Stimulated activated CD8-positive, alpha-beta memory T cell treated with anti-CD3 and anti-CD28 coated beads, Interleukin-12 subunit alpha, Interleukin-12 subunit beta, amount 100 ng/mL, for 4 hours (primary cell): ENCODE measurements around the gene LPAR3.
"Not testable (repeated sequence)": the region's sequence is repeated elsewhere in the genome, so short reads cannot be mapped to it uniquely, and the experiment has no call there.

ENCODE experiments used
- DNase-seq: peaks from one replicate; pipeline ENCODE4 v3.0.0-alpha.2; 2020; ENCODE audit warnings: low read depth

The LPAR3 gene

GRCh38 chr1:84907095-84907827 is 14.3 kb upstream of the LPAR3 start:
- DNase-seq = no peak

- not testable (repeated sequence) for DNase-seq
Observed at GRCh38 chr1:84902727-84903126, 9.7 kb upstream of the LPAR3 start.

GRCh38 chr1:84899969-84900368 is 7.0 kb upstream of the LPAR3 start:
- DNase-seq = no peak

GRCh38 chr1:84896279-84896678 is 3.3 kb upstream of the LPAR3 start:
- no peak for DNase-seq

- no peak for DNase-seq
Observed at GRCh38 chr1:84890566-84890965, 2.4 kb downstream of the LPAR3 start.

GRCh38 chr1:84889437-84889836 is 3.6 kb downstream of the LPAR3 start:
- no peak for DNase-seq

- DNase-seq = no peak
Observed at GRCh38 chr1:84888753-84889152, 4.3 kb downstream of the LPAR3 start.

- no peak for DNase-seq
Observed at GRCh38 chr1:84887261-84887934, 5.6 kb downstream of the LPAR3 start.

GRCh38 chr1:84885469-84885868 is 7.5 kb downstream of the LPAR3 start:
- no peak for DNase-seq

- DNase-seq = no peak
Observed at GRCh38 chr1:84884671-84885389, 8.2 kb downstream of the LPAR3 start.

GRCh38 chr1:84883286-84883685 is 9.7 kb downstream of the LPAR3 start:
- DNase-seq = no peak

GRCh38 chr1:84877592-84877991 is 15.4 kb downstream of the LPAR3 start:
- DNase-seq = no peak

GRCh38 chr1:84876353-84876752 is 16.7 kb downstream of the LPAR3 start:
- DNase-seq = no peak

GRCh38 chr1:84873366-84873765 is 19.6 kb downstream of the LPAR3 start:
- no peak for DNase-seq

GRCh38 chr1:84872696-84873355 is 20.2 kb downstream of the LPAR3 start:
- DNase-seq = no peak

GRCh38 chr1:84871181-84871580 is 21.8 kb downstream of the LPAR3 start:
- DNase-seq = no peak

- no peak for DNase-seq
Observed at GRCh38 chr1:84870591-84870990, 22.4 kb downstream of the LPAR3 start.

- DNase-seq = no peak
Observed at GRCh38 chr1:84869720-84870119, 23.3 kb downstream of the LPAR3 start.

GRCh38 chr1:84862810-84863251 is 30.2 kb downstream of the LPAR3 start:
- DNase-seq = no peak

- no peak for DNase-seq
Observed at GRCh38 chr1:84861988-84862644, 30.9 kb downstream of the LPAR3 start.

- DNase-seq = no peak
Observed at GRCh38 chr1:84861516-84861915, 31.5 kb downstream of the LPAR3 start.

GRCh38 chr1:84859866-84860265 is 33.1 kb downstream of the LPAR3 start:
- DNase-seq = no peak
